ENCODE results near the gene PIK3C2G. TPM values are rescaled to one million over a fixed set of nuclear protein-coding genes. Genes with fewer than 3 reads are reported as not detected.
A peak's percentile ranks its signal among the peaks of the same experiment; 100 is the strongest.
"Not testable (repeated sequence)": the region's sequence is repeated elsewhere in the genome, so short reads cannot be mapped to it uniquely, and the experiment has no call there.

Gene PIK3C2G
- total RNA-seq, 1 experiment from 2014 or later, result not detected

GRCh38 chr12:18655351-18655750, 394.0 kb downstream of the PIK3C2G start:
- Histone ChIP-seq H3K27ac (no peak overlapping the region), H3K4me3 (no peak overlapping the region), H3K36me3 (no peaks in the 10 kb centered on the region), H3K4me1 (replicated peaks) (no peaks in the 10 kb centered on the region), H3K27me3 (replicated peaks) (no peaks in the 10 kb centered on the region), H3K9me3 (replicated peaks) (no peaks in the 10 kb centered on the region)
- no peak for DNase-seq (ENCODE audit: low read depth in 1 of 2, low spot score in 2 of 2)

GRCh38 chr12:18658179-18658578, 396.9 kb downstream of the PIK3C2G start:
- Histone ChIP-seq H3K27me3 (replicated peaks) (peaks cover 4% of the 10 kb centered on the region; the same call in 1 of the 2 replicates), H3K27ac (no peak overlapping the region), H3K4me3 (no peak overlapping the region), H3K9me3 (replicated peaks) (no peaks in the 10 kb centered on the region), H3K36me3 (no peaks in the 10 kb centered on the region), H3K4me1 (replicated peaks) (no peaks in the 10 kb centered on the region)
- DNase-seq (ENCODE audit: low read depth in 1 of 2, low spot score in 2 of 2), result no peak

GRCh38 chr12:18658829-18659228, 397.5 kb downstream of the PIK3C2G start:
- Histone ChIP-seq H3K27ac (no peak overlapping the region), H3K4me1 (replicated peaks) (no peaks in the 10 kb centered on the region), H3K9me3 (replicated peaks) (no peaks in the 10 kb centered on the region), H3K36me3 (no peaks in the 10 kb centered on the region), H3K27me3 (replicated peaks) (peaks cover 4% of the 10 kb centered on the region; the same call in 1 of the 2 replicates), H3K4me3 (no peak overlapping the region)
- no peak for DNase-seq (ENCODE audit: low read depth in 1 of 2, low spot score in 2 of 2)

GRCh38 chr12:18676141-18676540, 414.8 kb downstream of the PIK3C2G start:
- no peaks in the 10 kb centered on the region for H3K27me3 ChIP-seq (replicated peaks)
- H3K9me3 ChIP-seq (replicated peaks), result no peaks in the 10 kb centered on the region

GRCh38 chr12:18676996-18677588, 415.8 kb downstream of the PIK3C2G start:
- DNase-seq (ENCODE audit: low read depth in 1 of 2, low spot score in 2 of 2), result no peak

More at GRCh38 chr12:18676141-18676540, 414.8 kb downstream of the PIK3C2G start:
- H3K4me3 ChIP-seq, result no peak overlapping the region
- H3K27ac ChIP-seq, result no peak overlapping the region
- H3K4me1 ChIP-seq (replicated peaks), result no peaks in the 10 kb centered on the region
- no peak for DNase-seq (ENCODE audit: low read depth in 1 of 2, low spot score in 2 of 2)
- H3K36me3 ChIP-seq, result no peaks in the 10 kb centered on the region

GRCh38 chr12:18681818-18682217, 420.5 kb downstream of the PIK3C2G start:
- no peaks in the 10 kb centered on the region; the same call in 1 of the 2 replicates for H3K4me1 ChIP-seq (replicated peaks)
- no peak overlapping the region for H3K27ac ChIP-seq
- no peaks in the 10 kb centered on the region for H3K9me3 ChIP-seq (replicated peaks)
- H3K36me3 ChIP-seq, result no peaks in the 10 kb centered on the region
- DNase-seq (ENCODE audit: low read depth in 1 of 2, low spot score in 2 of 2), result no peak
- H3K27me3 ChIP-seq (replicated peaks), result no peaks in the 10 kb centered on the region
- H3K4me3 ChIP-seq, result no peak overlapping the region

More at GRCh38 chr12:18676996-18677588, 415.8 kb downstream of the PIK3C2G start:
- Histone ChIP-seq H3K27me3 (replicated peaks) (no peaks in the 10 kb centered on the region), H3K36me3 (no peaks in the 10 kb centered on the region), H3K27ac (no peak overlapping the region), H3K9me3 (replicated peaks) (no peaks in the 10 kb centered on the region), H3K4me3 (no peak overlapping the region), H3K4me1 (replicated peaks) (no peaks in the 10 kb centered on the region)

- Histone ChIP-seq H3K27me3 (replicated peaks) (no peaks in the 10 kb centered on the region), H3K36me3 (no peaks in the 10 kb centered on the region), H3K9me3 (replicated peaks) (no peaks in the 10 kb centered on the region), H3K4me1 (replicated peaks) (no peaks in the 10 kb centered on the region; the same call in 1 of the 2 replicates), H3K27ac (no peak overlapping the region), H3K4me3 (no peak overlapping the region)
- DNase-seq (ENCODE audit: low read depth in 1 of 2, low spot score in 2 of 2), result no peak
Observed at GRCh38 chr12:18683327-18684013, 422.2 kb downstream of the PIK3C2G start.

GRCh38 chr12:18684430-18684829, 423.1 kb downstream of the PIK3C2G start:
- H3K9me3 ChIP-seq (replicated peaks), result no peaks in the 10 kb centered on the region
- no peaks in the 10 kb centered on the region for H3K36me3 ChIP-seq
- H3K27ac ChIP-seq, result no peak overlapping the region
- no peaks in the 10 kb centered on the region for H3K27me3 ChIP-seq (replicated peaks)
- DNase-seq (ENCODE audit: low read depth in 1 of 2, low spot score in 2 of 2), result no peak
- H3K4me3 ChIP-seq, result no peak overlapping the region
- H3K4me1 ChIP-seq (replicated peaks), result no peaks in the 10 kb centered on the region; the same call in 1 of the 2 replicates

- Histone ChIP-seq H3K36me3 (no peaks in the 10 kb centered on the region), H3K27me3 (replicated peaks) (no peaks in the 10 kb centered on the region), H3K4me3 (no peak overlapping the region), H3K9me3 (replicated peaks) (peaks cover 3% of the 10 kb centered on the region; the same call in 1 of the 2 replicates), H3K4me1 (replicated peaks) (peaks cover 16% of the 10 kb centered on the region), H3K27ac (no peak overlapping the region)
- DNase-seq (ENCODE audit: low read depth in 1 of 2, low spot score in 2 of 2), result no peak
Observed at GRCh38 chr12:18689771-18690170, 428.5 kb downstream of the PIK3C2G start.

GRCh38 chr12:18690653-18691052, 429.3 kb downstream of the PIK3C2G start:
- peak in 1 of 2 experiments; percentile 22 for DNase-seq (ENCODE audit: low read depth in 1 of 2, low spot score in 2 of 2)
- Histone ChIP-seq H3K36me3 (no peaks in the 10 kb centered on the region), H3K4me3 (no peak overlapping the region), H3K9me3 (replicated peaks) (peaks cover 3% of the 10 kb centered on the region; the same call in 1 of the 2 replicates), H3K4me1 (replicated peaks) (peaks cover 16% of the 10 kb centered on the region), H3K27ac (peak overlapping the region; percentile 47), H3K27me3 (replicated peaks) (no peaks in the 10 kb centered on the region)

- peaks cover 27% of the 10 kb centered on the region for H3K4me1 ChIP-seq (replicated peaks)
- DNase-seq (ENCODE audit: low read depth in 1 of 2, low spot score in 2 of 2), result peak in 1 of 2 experiments; percentile 14
- not testable (repeated sequence) for H3K36me3 ChIP-seq; H3K27me3 ChIP-seq (replicated peaks); H3K4me3 ChIP-seq; H3K9me3 ChIP-seq (replicated peaks); H3K27ac ChIP-seq
Observed at GRCh38 chr12:18693986-18694385, 432.7 kb downstream of the PIK3C2G start.

- Histone ChIP-seq H3K9me3 (replicated peaks) (no peaks in the 10 kb centered on the region), H3K27me3 (replicated peaks) (no peaks in the 10 kb centered on the region), H3K27ac (peak overlapping the region; percentile 26), H3K4me1 (replicated peaks) (peaks cover 11% of the 10 kb centered on the region), H3K4me3 (no peak overlapping the region), H3K36me3 (no peaks in the 10 kb centered on the region)
- no peak for DNase-seq (ENCODE audit: low read depth in 1 of 2, low spot score in 2 of 2)
Observed at GRCh38 chr12:18696971-18697602, 435.8 kb downstream of the PIK3C2G start.

Data from SJSA1 (cell line).